Muscle of back (tissue), 11 donors: ENCODE measurements around the gene ETFB. TPM values are rescaled to one million over a fixed set of nuclear protein-coding genes. Genes with fewer than 3 reads are reported as not detected.

ENCODE experiments used
- DNase-seq, 3 donors: peaks; one replicate each; pipeline versions ENCODE4 v3.0.0 to v3.0.0-alpha.2; 2013
- polyA plus RNA-seq, 10 donors: library from polyadenylated mRNA; unstranded; fragments of 120-200 nt; gene quantifications; one replicate each; pipeline ENCODE4 v1.2.1, GENCODE V29; 2013; ENCODE audit not compliant: insufficient read length in 10 of 10

ETFB gene
- polyA plus RNA-seq, 10 donors, result 33.9 to 55.1 (median 42.4) TPM

DNA sequence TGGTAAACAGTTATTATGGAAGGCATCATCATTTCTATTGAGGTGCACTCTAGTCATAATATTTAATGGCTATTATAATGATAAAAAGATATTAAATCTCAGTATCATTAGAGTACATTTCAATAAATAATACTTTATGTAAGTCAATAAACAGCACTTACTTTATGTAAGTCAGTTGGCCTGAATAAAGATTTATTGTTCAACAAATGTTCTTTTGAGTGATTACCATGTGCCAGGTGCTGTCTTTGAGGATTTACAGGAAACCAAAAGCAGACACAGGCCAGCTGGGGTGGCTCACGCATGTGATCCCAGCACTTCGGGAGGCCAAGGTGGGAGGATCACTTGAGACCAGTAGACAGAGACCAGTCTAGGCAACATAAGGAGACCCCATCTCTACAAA is 11.2 kb upstream of the ETFB start:
- DNase-seq, result no peak

DNA sequence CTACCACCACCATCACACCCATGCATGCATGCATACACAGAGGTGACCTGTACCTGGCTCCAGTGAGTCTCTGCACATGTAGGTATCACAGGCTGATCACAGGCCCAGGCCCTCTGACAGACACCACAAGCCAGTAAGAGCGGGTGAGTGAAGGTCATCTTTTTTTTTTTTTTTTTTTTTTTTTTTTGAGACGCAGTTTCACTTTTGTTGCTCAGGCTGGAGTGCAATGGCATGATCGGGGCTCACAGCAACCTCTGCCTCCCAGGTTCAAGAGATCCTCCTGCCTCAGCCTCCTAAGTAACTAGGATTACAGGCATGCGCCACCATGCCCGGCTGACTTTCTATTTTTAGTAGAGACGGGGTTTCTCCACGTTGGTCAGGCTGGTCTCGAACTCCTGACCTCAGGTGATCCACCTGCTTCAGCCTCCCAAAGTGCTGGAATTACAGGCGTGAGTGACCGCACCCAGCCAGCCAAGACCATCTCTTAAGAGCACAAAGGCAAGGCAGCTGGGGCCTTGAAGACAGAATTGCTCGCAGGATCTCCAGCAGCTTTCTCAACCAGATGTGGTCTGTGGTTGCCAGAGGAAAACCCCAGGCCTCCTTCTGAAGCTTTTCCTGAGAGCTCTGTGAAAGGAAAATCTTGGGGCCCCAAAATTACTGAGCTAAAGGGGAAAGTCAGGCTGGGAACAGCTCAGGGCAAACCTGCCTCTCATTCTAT is 9.5 kb upstream of the ETFB start:
- no peak for DNase-seq

DNA sequence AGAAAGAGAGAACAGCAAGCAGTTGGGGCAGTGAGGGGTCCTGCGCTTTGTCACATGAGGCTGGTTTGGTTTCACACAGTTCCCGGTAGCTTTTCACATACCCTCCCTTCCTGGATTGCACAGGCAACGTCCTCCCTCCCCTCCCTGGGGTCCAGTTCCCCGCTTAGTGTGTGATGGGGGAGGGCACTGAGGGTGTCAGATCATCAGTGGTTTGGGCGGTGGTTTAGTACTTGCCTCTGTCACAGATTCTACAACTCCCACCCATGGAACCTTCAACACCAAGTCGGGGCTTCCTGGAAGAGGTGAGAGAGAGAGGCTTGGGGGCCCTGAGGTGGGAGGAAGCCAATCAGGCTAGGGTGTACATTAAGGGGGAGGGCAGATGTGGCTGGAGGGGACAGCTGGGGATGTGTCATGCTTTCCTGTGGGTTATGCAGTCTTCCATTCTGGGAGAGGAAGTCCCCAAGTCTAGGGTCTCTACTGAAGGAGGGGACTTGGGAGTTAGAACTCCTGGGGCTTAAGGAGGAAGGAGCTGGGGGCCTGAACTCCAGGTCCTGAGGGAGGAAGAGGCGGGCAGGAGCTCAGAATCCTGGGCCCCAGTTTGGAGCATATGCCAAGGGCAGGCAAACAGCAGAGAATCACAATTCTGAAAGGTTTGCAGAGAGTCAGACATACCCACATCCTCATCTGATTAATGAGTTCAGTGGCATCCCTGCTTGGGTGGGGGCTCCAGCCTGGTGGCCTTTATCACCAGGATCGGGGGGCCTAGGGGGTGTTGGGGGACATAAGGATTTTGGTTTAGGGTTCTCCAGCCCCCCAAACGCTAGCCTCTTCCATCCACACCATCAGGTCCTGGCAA is 6.7 kb upstream of the ETFB start, which contains the start of gene NKG7:
NKG7 (minus strand) TSS at position 6 of the 856 bp plus-strand sequence. CDS start 119 bp downstream, outside the sequence.
- DNase-seq, result no peak

DNA sequence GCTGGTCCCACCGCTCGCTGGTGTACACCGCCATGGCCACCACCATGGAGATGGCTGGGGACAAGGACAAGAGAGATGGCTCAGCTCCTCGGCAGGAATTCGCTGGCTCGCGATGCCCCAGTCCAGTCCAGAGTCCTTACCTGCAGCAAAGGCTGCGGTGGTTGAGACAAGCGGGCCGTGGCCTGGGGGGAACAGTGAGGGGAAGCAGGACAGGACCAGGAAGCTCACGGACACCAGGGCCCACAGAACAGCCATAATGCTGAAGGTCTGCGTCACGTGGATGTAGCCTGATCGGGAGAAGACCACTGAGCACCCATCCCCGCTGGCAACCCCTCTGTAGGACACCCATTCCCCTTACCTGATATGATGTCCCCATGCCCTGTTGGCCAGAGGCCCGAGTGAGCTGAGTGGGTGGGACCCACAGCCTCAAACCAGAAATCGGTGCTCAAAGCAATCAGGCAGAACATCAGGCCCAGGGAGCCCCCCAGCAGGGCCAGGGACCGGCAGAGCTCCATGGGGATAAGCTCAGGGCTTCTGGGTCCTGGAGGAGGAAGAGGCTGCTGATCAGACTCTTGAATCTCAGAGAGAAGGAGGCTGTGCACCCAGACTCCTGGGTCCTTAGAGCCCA is 5.9 kb upstream of the ETFB start:
- no peak for DNase-seq

DNA sequence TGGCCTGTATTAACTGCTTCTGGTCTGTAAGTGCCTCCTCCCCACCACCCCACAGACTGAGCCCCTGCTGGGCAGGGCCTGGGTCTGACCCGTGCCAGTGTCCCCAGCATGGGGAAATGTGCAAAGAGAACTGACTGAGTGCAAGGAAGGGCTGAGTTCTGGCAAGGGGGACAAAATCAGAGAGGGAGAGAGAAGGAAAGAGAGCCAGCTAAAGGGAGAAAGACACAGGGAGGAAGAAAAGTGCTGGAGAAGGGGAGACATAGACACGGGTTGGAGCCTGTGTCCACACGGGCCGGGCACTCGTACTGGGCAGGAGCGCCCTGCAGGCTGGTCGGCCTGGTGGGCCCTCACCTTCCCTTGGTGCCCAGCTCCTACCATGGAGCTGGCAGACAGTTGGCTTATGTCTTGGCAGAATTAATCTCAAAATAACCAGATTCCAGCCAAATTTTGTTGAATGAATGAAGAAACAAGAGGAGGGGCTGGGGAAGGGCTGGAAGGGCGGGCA is 5.0 kb upstream of the ETFB start:
- no peak for DNase-seq

DNA sequence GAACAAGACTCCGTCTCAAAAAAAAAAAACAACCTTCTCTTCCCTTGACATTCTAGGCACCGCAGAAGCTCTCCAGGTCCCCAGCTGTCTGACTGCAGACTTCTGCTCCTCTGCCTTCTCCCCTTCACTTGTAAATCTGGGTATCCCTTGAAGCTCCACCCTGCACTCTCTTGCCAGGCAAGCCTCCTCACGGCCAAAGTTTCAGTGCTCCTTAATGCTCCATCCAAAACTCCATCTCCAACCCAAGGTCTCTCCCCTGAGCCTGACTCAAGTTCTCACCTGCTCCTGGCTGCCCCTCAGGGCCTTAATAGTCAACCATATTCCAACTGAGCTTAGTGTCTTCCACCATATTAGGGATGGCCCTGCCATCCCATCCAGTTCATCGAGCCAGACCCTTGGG is 4.0 kb upstream of the ETFB start:
- no peak for DNase-seq

DNA sequence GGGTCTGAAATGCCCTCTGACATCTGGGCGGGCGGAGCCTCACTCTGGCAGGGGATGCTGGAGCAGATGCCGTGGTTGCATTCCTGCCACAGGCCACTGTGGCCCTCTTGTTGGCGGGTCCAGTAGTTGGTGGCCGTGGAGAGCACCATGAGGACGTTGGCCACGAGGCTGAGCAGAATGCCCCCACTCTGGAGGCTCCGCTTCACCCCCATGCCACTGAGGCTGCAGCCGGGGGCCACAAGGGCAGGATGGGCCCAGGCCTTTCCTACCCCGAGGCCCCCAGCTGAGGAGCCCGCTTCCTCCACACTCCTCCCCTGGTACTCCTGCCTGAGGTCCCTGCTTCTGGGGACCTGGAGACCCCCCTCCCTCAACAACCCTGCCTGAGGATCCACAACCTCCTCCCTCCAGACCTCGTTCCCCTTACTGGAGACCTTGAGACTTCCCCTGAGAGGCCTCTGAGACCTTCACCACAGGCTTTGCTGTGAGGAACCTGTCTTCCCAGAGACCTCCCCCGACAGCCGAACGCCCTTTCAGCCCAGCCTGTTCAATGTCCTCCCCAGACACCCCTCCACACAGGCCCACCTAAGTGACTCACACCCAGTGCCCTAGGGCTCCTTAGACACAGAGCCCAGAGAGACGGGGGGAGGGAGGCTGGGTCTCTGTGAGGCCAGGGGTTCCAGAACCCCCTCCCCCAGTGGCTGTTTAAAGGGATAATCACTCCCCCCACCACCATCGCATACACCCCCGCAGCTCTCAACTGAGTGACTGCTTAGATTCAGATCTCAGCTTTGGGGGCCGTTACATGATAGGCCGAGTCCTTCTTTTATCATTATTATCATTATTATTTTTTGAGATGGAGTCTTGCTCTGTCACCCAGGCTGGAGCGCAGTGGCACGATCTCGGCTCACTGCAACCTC is 2.4 kb upstream of the ETFB start, which contains the start of gene CLDND2:
CLDND2 (minus strand) TSS at position 638 of the 917 bp plus-strand sequence; CDS start at position 212, 426 bp downstream.
- peak in 2 of 3 donors; percentile 10 to 41 for DNase-seq

DNA sequence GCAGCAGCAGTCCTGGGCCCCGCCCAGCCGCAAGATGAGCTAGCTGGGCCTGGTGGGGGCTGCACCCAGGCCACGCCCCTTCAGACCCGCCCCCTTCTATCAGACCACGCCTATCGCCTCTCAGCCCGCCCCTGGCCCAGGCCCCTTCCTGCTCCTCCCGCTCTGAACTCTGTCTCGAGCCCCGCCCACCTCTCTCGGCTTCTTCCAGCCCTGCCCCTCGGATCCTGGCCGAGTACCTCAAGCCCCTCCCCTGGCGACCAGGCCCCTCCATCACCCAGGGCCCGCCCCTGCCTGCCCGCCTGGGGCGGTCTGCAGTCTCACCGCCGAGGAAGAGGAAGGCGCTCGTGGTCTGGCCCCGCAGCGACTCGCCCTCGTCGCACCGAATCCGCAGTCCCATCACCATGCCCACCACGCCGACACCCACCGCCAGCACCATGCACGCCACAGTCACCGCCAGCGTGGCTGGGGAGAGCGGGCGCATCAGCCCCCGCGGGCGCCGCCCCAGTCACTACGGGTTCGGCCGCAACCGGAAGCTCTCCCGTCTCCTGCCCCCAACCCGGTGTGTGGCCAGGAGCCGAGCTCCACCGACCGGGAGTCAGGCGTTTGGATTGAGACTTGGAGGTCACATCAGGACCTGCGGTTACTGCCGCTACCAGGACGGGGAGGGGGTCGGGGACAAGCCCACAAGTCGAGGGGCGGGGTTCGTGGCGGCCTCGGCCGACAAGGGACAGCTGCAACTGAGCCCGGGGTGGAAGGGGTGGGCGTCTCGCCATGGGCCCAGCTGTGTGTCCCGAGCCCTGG is 1.6 kb upstream of the ETFB start:
- DNase-seq, result peak; percentile 98 to 99 (median 99)

DNA sequence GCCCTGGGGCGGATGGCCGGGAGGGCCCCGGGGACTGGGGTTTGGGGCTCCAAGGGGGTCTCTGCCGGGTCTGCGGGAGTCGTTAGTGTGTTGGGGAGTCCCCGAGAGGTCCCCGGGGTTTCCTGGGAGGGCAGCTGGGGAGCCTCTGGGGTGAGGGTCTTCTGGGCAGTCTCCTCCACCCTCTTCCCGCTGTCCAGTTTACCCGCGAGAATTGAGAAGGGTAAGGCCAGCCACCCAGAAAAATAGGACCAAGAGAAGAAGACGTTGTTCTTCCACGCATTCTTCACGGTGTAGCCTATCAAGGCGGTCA is 1.0 kb upstream of the ETFB start:
- DNase-seq, result no peak

DNA sequence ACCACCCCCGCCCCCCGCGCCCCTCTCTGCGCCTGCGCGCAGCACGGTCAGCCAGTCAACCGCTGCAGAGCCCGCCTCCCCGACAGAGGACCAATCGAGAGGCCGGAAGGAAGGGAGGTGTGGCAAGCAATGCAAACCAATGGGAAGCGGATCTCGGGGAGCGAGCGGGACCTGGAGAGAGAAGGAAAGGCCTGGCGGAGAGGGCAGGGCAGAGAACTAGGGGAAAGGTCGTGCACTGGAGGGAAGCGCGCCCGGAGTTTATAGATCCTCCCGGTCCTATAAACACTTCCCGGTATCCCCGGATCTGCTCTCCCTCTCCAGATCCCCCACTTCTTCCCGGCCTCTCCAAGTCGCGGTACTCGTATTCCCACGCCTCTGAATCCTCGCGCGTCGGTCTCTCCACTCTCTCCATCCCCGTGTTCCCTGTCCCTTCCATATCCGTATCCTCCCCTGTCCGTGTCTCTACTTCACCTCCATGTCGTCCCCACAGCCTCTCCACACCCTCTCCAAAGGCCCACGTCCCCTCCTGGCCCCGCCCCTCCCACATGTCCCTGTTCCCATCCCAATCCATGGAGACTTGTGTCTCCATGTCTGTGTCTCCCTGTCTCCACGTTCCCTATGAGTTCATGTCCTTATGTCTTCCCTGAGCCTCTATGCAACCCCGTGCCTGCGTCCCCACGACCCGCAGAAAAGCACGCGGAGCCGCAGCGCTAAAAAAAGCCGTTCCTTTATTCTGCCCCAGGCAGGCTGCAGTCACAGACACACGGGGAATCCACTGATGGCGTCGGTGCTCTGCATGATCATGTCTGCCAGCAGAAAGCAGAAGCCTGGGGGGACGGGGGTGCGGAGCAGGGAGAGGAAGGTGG is 434 bp upstream of the ETFB start:
- DNase-seq, result peak; percentile 97 to 99 (median 98)

DNA sequence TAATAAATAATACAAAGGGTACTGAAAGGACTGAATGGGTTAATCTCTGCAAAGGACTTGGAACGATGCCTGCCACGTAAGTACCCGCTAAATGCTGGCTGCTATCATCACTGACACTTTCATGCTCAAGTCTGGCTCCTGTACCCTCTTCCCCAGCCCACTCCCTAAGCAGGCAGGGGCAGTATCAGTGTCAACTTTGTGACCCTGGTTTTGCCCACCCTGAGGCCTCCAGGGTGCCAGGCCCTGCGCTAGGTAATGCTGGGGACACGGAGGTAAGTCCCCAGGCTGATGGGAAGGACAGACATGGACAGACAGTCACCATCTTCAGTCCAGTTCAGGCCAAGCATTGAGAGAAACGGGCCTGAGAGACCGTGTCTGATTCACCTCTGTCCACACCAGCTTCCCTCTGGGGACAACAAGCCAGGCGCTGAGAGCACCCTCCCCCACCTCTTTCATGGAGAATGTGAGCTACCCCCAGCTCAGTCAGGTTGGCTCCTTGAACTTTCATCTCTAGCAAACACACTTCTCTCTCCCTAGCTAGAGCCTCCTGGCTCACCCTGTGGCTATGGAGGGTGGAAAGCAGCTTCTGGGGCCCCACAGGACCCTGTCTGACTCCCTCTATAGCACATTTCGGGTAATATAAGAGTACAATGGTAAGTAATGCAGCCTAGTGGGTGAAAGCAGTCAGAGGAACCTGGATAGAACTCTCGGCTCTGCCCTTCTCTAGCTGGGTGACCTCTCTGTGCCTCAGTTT is 800 bp downstream of the ETFB start:
- peak; percentile 14 to 55 (median 15) for DNase-seq

DNA sequence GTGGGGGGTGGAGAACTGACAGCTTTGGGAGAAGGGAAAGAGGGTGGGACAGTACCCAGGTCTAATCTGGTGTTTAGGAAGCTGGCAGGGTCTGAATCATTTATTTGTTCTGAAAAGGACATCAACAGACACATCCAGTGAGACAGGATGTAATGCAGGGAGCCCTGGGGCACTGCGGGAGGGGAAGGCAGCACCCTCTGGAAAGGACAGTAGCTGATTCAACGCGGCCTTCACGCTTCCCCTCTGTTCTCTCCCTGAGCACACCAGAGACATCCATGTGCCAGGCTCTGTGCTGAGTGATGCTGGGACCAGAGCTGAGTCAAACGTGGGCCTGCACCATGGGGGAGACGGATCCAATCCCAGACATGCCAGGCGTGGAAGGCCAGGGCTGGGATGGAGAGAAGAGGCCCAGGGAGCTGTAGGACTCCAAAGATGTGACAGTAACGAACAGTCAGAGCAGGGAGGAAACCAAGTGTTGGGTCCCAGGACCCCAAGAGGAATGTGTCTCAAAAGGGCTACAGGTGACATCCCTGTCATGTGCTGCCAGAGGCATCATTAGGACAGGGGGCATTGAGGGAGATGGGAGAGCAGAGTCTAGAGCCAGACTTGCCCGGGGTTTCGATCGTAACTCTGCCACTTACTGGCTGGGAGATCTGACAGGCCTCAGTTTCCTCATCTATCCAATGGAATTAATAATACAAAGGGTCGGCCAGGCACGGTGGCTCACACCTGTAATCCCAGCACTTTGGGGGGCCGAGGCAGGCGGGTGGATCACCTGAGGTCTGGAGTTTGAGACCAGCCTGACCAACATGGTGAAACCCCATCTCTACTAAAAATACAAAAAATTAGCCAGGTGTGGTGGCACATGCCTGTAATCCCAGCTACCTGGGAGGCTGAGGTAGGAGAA is 1.7 kb downstream of the ETFB start:
- DNase-seq, result no peak

DNA sequence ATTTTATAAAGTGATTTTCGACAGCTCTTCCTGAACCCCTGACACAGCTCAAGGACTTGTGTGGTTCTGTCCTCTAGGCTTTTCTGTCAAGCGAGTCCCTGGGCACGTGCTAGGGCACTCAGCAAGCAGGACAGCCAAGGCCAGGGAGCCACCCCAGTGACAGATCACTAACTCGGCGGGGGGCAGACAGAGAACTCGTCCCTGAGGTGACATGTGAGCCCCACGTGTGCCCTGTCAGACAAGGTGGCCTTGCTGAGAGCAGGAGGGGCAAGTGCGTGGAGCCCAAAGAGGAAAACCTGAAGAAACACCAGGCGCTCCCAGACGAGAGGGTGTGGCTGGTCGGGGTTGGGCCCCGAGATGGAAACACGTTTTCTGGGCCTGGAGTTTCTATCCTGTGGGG is 4.9 kb downstream of the ETFB start:
- DNase-seq, result no peak

DNA sequence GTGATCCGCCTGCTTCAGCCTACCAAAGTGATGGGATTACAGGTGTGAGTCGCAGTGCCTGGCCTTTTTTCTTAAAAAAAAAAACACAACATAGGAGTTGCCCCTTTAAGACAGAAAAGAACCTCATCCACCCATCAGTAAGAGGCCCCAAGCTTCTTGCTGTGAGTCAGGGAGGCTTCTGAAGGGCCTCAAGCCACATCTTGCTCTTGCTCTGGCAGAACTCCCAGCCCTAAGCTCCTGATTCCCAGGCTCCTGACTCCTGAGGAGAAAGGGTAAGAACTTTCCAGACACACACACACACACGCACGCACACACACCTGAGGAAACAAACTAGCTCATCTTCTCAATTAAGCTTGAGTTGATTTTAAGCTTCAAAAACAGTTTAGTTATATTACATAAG is 6.9 kb downstream of the ETFB start:
- DNase-seq, result peak; percentile 36 to 71 (median 63)

DNA sequence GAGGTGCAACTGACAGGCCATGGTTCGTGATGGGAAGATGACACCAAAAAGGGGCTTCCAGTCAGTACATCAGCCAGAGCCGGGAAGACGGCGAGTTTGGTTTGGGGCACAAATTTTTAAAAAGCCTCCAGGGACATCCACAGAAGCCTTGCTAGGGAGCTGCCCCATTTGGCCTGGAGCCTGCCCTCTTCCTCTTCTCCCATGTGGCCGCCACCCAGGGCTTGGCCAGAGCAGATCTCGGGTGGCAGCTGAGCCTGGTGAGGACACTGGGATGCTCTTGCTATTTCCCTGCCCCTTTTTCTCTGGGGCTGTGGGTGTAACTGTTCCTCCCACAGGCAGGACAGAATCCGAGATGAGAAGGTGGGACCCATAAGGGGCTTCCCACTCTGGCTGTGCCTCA is 8.2 kb downstream of the ETFB start:
- DNase-seq, result no peak

DNA sequence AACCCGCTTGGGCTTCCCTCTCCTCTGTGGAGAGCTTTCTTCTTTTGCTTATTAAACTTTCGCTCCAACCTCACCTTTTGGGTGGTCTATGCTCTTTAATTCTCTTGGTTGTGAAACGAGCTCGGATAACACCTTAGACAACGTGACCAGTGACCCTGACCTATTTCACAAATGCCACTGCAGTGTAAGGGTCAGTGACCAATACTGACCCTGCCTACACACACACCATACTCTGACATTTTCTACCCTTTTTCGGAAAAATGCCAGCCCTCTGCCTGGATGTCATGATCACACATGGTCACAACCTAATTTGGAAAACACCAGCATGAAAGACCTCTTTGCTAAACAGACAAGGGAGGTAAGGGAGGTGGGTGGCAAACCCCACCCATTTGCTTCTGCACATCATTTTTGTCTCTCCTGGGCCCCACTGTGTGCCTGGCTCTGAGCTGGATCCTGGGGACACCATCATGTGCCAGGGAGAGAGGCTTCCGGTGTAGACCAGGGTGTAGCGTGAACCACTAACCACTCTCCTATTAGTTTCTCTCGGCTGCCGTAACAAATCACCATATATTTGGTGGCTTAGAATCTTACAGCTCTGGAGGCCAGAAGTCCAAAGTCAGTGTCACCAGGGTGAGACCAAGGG is 9.9 kb downstream of the ETFB start:
- DNase-seq, result no peak

DNA sequence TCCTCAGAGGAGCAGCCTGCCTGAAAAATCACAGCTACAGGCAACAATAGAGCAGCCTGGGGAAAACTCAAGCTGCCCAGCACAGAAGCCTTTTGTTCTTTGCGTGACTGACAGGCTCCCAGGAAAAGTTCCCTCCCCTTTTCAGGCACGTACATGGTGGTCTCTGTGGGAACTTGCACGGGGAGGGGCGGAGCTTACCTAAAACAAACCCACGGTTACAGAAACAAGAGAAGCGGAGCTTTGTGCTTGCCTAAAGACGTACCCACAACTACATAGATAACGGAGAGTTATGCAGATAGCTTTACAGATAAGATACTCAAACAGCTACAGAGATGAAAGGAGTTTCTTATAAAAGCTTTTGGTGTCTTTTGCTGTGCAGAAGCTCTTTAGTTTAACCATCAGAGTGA is 11.4 kb downstream of the ETFB start:
- DNase-seq, result no peak
